VCaP (cell line): ENCODE measurements around the gene SNTA1.

Source experiments
- H3K27ac ChIP-seq: fragments of 450-650 bp; 2 replicates; pipeline ENCODE4 v1.5.1; 2017
- TF ChIP-seq, protein P1 (sequence below): fragments of 450-650 bp; conservative IDR thresholded peaks from 2 replicates; pipeline ENCODE4 v1.5.1; 2017; ENCODE audit warnings: mild to moderate bottlenecking, moderate library complexity

Gene SNTA1

GRCh38 chr20:33411711-33412483 is 31.7 kb downstream of the SNTA1 start:
- no peak overlapping the region for H3K27ac ChIP-seq
- TF ChIP-seq, protein P1, sequence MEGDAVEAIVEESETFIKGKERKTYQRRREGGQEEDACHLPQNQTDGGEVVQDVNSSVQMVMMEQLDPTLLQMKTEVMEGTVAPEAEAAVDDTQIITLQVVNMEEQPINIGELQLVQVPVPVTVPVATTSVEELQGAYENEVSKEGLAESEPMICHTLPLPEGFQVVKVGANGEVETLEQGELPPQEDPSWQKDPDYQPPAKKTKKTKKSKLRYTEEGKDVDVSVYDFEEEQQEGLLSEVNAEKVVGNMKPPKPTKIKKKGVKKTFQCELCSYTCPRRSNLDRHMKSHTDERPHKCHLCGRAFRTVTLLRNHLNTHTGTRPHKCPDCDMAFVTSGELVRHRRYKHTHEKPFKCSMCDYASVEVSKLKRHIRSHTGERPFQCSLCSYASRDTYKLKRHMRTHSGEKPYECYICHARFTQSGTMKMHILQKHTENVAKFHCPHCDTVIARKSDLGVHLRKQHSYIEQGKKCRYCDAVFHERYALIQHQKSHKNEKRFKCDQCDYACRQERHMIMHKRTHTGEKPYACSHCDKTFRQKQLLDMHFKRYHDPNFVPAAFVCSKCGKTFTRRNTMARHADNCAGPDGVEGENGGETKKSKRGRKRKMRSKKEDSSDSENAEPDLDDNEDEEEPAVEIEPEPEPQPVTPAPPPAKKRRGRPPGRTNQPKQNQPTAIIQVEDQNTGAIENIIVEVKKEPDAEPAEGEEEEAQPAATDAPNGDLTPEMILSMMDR = no peak

GRCh38 chr20:33411242-33411641 is 32.3 kb downstream of the SNTA1 start:
- TF ChIP-seq, protein P1 = no peak

GRCh38 chr20:33410081-33410742 is 33.4 kb downstream of the SNTA1 start:
- TF ChIP-seq, protein P1 = no peak

More at GRCh38 chr20:33411242-33411641, 32.3 kb downstream of the SNTA1 start:
- H3K27ac ChIP-seq = no peak overlapping the region

GRCh38 chr20:33408716-33409654 is 34.6 kb downstream of the SNTA1 start:
- H3K27ac ChIP-seq = no peak overlapping the region
- TF ChIP-seq, protein P1 = no peak

More at GRCh38 chr20:33410081-33410742, 33.4 kb downstream of the SNTA1 start:
- no peak overlapping the region for H3K27ac ChIP-seq

DNA sequence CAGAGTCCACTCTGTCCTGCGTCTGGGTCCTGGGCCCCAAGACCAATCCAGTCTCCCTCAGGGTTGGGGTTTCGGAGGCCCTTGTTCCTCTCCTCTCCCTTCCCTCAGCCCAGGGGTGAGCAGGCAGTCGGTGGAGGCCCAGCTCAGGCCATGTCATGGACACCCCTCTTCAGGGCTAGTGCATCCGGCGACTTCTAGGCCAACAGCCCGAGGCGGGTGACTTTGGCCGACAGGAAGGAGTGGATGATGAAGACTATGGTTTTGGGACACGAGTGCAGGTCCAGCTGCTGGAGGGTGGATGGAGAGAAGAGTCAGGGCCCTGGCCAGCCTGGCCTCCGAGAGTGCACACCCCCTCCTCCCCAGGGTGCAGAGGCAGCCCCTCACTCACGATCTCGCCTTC is 35.2 kb downstream of the SNTA1 start:
- TF ChIP-seq, protein P1 = no peak
- no peak overlapping the region for H3K27ac ChIP-seq

DNA sequence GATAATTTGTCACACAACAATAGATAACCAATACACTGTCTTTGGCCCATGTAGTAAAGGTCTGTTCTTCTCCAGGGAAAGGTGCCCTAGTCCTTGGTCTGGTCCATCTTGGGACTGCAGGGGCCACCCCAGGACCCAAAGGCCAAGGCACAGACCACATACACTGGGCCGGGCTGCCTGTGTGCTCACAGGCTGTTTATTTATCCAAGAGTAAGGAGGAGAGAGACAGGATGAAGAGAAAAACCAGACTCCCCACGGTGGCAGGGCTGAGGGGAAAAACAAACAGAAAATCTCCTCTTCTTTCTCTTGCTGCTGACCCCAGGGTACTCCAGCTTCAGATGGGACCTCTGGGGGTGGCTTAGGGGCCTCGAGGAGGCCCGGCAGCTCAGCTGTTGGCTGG is 35.8 kb downstream of the SNTA1 start:
- no peak overlapping the region for H3K27ac ChIP-seq
- TF ChIP-seq, protein P1 = no peak

- H3K27ac ChIP-seq = no peak overlapping the region
- TF ChIP-seq, protein P1 = no peak
Measured at GRCh38 chr20:33407251-33407650, 36.3 kb downstream of the SNTA1 start.
